OCI-LY1 (cell line): ENCODE measurements around the gene ITPRIPL2.

Experiments used
- EZH2 ChIP-seq: fragments of 200-600 bp; sonication (generic), shearing (Covaris generic); IDR thresholded peaks from 2 replicates; pipeline ENCODE4 v1.8.0; 2017; ENCODE audit warnings: borderline replicate concordance, mixed run types, mild to moderate bottlenecking, antibody characterized with exemption, low read length, moderate library complexity, mixed read lengths
- TF ChIP-seq, protein P1 (sequence below): fragments of 200-600 bp; sonication (generic), shearing (Covaris generic); IDR thresholded peaks from 2 replicates; pipeline ENCODE4 v1.5.1; 2017; ENCODE audit warnings: mild to moderate bottlenecking, antibody characterized with exemption, low read length, moderate library complexity, mixed read lengths

DNA sequence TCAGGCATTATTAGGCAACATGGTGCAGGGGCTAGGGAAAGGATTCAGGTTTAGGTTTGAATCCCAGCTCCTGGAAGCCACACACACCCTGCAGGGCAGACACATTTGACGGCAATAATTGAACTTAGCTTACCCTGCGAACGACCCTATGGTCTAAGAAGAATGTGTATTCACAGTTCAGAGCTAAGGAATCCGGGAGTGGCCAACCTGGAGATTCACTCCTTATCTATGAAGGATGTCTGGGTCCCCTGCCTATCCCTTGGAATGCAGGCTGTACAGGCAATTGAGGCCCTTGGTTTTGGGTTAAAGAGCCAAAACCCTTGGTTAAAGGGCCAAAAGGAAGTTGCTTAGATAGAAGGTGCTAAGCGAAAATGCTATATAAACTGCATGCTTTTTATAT, 51.3 kb downstream of the ITPRIPL2 start:
- TF ChIP-seq, protein P1, sequence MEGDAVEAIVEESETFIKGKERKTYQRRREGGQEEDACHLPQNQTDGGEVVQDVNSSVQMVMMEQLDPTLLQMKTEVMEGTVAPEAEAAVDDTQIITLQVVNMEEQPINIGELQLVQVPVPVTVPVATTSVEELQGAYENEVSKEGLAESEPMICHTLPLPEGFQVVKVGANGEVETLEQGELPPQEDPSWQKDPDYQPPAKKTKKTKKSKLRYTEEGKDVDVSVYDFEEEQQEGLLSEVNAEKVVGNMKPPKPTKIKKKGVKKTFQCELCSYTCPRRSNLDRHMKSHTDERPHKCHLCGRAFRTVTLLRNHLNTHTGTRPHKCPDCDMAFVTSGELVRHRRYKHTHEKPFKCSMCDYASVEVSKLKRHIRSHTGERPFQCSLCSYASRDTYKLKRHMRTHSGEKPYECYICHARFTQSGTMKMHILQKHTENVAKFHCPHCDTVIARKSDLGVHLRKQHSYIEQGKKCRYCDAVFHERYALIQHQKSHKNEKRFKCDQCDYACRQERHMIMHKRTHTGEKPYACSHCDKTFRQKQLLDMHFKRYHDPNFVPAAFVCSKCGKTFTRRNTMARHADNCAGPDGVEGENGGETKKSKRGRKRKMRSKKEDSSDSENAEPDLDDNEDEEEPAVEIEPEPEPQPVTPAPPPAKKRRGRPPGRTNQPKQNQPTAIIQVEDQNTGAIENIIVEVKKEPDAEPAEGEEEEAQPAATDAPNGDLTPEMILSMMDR: no peak
- TF ChIP-seq EZH2: no peak
